ENCODE measurements around the gene DDRGK1. TPM values are rescaled to one million over a fixed set of nuclear protein-coding genes. Genes with fewer than 3 reads are reported as not detected.
A peak's percentile ranks its signal among the peaks of the same experiment; 100 is the strongest.

The DDRGK1 gene
- total RNA-seq, 1 donor from 2014 or later: 44.0 TPM

DNA sequence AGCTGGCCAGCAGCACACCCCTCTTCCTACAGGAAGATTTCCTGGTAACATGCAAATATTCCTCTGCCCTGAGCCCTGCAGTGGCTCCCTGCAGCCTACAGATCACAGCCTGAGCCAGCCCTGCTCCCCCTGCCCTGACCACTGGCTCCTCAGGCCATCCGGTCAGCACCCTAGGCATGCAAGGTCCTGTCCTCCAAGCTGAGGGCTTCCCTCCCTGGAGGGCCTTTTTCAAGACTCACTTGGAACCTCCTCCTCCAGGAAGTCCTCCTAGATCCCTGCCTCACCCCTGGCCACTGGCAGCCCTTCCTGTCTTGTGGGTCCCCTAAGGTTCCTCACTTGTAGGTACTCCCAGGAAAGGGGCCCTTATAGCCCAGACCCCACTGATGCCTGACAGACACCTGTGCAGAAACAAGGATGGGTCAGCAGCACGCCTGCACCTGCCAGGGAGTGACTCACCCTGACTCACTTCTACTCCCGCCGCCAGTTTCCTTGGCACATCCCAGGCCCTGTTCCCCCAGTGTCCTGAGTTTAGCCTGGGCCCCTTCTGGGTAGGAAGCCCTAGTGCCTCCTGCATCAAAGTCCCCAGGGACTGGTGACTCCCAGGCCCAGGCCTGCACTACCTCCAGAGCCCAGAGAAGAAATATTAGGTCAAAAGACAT lies 31.3 kb upstream of the DDRGK1 start:
- peak in 1 of 2 donors; percentile 50 for DNase-seq (ENCODE audit: low read depth in 2 of 2)

DNA sequence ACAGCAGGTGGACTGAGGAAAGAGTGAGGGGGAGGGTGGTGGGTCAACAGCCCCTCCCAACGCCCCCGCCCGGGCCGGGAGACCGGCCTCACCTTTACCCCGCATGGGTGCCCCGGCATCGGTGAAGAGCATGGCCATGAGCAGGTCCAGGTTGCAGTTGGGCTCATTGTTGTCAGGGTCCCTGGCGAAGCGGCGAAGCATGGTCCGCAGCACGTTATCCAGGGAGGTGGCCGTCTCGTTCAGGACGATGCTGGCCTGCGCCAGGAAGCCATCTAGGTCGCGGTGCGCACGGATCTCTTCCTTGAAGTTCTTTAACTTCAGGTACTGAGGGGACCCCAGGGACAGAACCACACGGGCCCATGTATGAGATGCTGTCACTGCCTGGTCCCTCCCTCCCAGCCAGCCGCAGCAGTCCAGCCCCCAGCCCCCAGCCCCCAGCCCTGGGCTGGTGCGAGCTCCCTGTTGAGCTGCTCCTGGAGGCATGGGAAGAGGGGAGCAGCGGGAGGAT lies 29.6 kb upstream of the DDRGK1 start:
- no peak for DNase-seq (ENCODE audit: low read depth in 2 of 2)

DNA sequence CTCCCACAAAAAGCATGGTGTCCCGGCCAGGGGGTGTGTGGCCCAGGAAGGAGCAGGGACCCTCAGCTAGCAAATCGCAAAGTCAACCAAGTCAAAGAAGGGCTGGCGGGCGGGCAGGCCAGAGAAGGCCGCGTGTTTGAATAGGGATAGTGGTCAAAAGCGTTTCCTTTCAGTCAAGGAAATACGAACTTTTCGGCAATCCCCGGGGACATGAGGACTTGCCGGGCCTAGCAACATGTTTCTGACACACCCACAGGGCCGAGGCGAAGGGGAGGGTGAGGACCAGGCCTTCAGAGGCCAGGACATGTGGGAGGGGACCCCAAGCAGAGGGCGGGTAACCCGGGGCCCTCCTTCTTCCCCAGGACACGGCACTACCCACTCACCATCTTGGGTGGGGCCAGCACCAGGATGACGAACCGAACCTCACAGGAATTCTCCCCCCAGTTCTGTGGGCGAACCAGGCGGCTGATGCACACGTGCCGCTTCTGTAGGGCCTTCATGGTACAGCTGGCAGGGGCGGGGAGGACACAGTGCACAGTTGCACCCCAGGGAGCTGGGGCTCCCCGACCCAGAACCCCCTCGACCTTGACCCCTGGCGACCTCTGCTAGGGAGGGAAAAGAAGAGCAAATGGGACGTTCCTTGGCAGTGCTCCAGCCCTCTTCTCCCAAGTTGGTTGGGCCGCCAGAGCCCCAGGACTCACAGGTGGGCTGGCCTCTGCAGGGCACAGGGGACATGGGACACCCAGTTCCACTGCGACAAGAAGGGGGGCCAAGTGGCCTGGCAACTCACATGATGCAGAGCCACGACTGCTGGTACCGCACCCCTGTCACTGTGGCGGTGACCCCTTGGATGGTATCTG lies 28.9 kb upstream of the DDRGK1 start:
- DNase-seq (ENCODE audit: low read depth in 2 of 2): no peak

DNA sequence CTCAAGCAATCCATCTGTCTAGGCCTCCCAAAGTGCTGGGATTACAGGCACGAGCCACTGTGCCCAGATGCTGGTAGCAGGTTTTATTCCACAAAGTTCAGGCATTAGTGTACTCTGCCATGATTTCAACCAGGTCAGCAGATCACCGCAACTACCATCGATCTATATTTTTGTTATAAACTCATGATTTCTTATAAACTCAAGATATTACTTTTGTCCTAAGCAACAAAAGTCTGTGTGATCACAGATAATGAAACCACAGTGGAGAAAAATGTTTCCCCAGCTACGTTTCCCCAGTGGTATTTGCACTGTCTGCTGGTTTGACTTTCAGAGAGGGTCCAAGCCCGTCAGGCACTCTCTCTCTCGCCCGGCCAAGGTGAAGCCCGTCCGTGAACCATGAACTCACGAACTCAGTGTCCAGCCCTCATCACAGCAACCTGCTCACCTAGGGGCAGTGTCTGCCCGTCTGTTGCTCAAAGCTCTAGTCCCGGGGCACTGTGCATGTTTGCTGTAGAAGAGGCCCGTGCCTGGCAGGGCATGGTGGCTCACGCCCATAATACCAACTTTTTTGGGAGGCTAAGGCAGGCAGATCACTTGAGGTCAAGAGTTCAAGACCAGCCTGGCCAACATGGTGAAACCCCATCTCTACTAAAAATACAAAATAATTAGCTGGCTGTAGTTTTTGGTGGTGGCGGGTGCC lies 27.6 kb upstream of the DDRGK1 start:
- DNase-seq (ENCODE audit: low read depth in 2 of 2): no peak

DNA sequence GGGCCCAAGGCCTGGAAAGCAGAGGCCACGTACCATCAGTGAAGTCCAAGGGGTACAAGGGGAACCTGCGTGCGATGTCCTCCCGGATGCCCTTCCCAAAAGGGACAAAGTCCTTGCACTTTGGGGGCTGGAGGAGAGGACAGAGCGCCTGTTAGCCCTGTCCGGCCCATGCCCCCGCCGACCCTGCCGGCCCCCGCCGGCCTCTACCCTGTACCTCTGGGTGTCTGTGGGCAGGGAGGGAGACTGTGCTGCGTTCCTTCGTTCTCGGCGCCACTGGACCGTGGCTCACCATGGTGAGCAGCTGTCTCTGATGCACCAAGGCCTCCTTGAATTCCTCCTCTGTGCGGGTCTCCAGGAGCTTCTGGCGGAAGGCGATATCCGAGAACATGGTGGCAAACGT lies 26.6 kb upstream of the DDRGK1 start:
- DNase-seq (ENCODE audit: low read depth in 2 of 2): no peak

DNA sequence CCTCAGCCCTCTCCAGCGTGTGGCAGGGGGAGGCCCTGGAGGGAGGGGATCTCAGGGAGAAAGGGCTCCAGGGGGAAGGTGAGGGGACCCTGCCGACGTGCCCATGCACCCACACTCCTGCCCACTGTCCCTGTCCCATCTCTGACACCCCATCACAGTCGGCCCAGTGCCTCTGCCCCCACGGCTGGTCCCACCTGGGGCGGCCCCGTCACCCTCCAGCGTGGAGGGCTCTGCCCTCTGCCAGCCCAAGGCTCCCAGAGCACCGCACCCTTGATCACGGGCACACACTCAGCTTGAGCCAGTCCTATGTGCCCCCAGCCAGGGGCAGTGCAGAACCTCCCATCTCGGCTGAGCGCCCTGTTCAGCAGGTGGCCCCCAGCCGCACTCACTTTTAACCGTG lies 25.3 kb upstream of the DDRGK1 start:
- no peak for DNase-seq (ENCODE audit: low read depth in 2 of 2)

DNA sequence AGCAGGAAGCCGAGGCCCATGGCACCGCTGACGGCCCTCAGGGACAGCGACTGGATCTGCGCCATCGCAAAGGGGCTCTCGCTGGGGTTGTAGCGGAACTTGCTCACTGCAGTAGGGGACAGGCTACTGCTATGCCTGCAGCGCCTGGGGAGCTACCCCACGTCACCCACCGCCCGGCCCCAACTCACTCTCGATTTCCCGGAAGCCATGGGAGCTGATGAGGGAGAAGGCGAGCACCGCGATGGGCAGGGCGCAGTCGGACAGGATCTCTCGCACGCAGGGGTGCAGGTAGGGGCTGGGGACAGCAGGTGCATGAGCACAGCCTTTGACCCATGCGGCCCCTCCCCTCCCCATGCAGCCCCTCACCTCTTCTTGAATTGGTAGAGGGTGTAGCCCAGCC lies 24.7 kb upstream of the DDRGK1 start:
- DNase-seq (ENCODE audit: low read depth in 2 of 2): no peak

DNA sequence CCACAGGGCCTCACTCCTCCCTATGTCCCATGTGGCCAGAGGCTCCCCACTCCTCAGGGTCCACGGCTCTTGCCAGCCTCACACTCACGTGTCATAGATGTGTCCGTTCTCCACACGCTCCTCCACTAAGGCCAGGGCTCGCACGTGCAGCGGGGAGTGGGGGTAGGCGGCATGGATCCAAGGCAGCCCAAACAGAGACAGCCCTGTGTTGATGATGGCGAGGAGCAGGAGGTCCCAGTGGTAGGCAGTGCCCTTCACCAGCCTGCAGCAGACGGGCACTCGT lies 24.2 kb upstream of the DDRGK1 start:
- no peak for DNase-seq (ENCODE audit: low read depth in 2 of 2)

DNA sequence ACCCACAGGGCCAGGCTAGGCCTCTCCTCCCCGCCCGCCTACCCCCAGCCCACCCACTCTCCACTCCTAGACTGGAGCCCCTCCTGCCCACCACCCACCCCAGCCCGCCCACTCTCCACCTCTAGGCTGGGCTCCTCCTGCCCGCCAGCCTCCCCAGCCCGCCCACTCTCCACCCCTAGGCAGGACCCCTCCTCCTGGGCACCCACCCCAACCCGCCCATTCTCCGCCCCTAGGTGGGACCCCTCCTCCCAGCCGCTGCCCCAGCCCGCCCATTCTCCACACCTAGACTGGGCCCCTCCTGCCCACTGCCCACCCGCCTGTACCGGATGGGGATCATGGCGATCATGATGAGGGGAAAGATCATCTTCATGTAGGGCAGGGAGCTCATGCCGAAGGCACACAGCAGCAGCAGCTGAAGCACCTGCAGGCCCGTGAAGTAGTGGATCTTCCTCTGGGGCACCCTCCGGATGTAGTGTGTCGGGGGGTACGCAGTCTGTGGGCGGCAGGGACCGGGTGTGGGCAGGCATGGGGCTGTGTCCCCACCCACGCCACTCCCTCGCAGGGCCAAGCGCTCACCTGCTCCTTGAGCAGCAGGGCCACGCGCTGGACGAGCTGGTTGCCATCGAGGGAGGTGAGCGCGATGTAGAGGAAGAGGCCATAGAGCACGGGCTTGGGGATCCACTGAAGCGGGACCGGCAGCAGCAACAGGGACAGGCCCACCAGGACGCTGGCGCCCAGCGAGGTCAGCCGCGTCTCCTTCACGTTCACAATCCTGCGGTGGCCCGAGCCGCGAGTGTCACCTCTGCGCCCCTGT lies 23.7 kb upstream of the DDRGK1 start:
- DNase-seq (ENCODE audit: low read depth in 2 of 2): no peak

DNA sequence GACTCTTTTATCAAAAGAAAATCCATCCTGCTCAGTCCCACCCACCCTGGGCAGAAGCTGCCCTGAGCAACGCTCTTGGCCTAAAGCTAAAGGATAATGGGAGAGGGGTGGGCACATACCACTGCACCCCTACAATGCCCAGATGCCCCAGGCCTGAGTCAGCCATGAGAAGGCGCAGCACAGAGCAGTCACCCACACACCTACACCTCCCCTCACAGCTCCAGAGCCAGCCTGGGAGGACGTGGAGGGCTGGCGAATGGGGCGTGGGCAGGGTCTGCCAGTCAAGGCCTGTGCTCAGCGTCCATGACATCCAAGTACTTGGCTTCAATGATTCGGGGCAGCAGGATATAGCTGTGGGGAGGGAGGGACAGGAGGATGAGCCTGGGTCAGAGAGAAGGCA lies 23.0 kb upstream of the DDRGK1 start:
- DNase-seq (ENCODE audit: low read depth in 2 of 2): no peak

DNA sequence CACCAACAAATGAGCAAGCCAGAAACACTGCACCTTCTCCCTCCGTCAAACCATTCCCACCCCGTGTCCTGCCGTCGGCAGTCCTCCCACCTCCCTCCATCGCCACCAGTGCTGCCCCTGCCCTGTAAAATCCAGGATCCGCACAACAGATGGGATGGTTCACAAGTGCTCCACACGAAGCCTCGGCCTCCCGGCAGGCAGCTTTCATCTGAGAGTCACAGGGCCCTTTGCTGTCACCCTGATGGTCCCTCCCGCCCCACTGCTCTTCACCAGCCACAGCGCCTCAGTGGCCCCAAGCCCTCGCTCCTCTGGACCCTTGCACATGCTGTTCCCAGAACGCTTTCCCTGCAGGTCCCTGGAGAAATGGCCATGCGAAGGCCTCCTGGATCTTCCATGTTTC lies 22.4 kb upstream of the DDRGK1 start:
- no peak for DNase-seq (ENCODE audit: low read depth in 2 of 2)

DNA sequence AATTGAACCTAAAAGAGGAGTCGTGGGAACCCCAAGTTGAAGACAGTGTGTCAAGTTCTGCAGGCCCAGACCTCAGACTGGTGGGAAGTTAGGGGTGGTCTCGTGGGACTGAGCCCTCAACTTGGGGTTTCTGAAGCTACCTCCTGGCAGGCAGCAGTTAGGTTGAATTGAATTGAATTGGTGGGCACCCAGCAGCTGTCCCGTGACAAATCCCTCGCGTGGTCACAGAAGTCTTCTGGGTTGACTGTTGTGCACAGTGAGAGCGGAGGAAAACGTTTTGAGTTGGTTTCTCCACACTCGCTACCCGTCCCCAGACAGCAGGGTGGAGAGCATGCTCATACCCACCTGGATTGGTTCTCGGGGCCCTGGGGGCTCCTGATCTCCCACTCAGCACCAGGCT lies 21.6 kb upstream of the DDRGK1 start:
- DNase-seq (ENCODE audit: low read depth in 2 of 2): no peak

DNA sequence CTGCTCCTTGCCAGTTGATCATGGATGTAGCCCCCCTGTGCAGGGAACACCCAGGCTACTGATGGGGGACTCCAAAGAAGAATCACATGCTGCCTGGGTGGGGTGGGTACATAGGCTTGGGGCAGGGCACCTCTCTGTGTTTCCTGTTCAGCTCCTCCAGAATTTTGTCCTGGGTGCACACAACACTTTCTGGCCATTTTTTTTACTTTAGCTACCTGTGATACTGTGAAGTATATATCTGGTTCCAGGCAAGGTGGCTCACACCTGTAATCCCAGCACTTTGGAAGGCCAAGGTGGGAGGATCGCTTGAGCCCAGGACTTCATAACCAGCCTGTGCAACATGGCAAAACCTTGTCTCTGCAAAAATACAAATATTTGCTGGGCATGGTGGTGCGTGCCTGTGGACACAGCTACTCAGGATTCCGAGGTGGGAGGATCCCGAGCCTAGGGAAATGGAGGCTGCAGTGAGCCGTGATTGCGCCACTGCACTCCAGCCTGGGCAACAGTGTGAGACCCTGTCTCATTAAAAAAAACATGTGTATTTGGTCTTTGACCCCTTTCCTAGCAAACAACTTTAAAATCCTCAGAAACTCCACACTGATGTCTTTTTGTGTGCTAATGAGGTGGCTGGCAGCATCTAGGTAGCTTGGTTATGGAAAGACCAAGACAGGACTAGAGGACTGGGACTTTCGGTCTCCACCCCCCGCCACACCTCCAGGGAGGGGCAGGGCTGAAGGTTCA lies 20.4 kb upstream of the DDRGK1 start:
- DNase-seq (ENCODE audit: low read depth in 2 of 2): no peak

DNA sequence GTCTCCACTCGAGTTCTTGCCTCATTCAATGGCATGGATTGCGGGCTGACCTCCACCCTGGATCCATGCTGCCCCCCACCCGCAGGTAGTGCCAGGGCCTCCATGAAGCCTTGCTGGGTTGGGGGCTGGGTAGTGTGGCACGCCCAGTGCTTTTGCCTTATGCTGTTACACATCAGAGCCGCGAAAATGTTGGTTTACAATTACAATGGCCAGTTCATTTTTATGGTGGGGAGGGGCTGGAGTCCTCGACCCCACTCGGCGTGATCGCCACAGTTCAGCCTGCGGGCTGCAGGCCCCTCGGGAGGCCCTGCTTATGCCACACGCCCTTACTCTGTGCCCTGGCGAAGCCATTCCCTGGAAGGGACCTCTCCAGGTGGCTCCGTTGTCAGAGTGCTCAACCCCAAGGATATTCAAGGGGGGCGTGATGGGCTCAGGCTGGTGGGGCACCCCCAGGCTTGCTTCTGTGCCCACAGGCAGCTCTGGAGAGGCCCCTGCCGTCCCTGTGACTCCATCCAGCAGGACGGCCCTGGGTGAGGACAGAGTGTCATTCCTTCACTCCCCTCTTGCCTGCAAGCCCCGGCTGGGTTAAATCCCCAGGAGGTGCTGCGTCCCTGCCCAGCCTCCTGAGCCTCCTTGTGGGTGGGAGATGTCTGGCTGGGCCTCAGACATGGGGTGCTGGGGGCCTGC lies 19.7 kb upstream of the DDRGK1 start:
- no peak for DNase-seq (ENCODE audit: low read depth in 2 of 2)

DNA sequence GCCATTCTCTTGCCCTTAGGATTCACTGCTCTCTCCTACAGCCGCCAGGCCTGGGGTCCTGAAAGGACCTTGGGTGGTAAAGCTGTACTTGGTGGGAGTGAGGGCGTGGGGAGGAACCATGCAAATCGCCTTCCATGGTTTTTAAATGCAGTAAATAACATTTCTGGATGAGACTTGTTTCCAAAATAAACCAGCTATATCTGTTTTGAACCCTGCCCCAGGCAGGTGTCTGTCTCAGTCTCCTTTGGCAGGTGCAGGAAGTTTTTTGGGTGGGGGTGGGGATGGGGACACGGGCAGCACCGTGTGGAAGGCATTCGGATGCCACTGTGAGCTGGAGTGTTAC lies 19.1 kb upstream of the DDRGK1 start:
- no peak for DNase-seq (ENCODE audit: low read depth in 2 of 2)

DNA sequence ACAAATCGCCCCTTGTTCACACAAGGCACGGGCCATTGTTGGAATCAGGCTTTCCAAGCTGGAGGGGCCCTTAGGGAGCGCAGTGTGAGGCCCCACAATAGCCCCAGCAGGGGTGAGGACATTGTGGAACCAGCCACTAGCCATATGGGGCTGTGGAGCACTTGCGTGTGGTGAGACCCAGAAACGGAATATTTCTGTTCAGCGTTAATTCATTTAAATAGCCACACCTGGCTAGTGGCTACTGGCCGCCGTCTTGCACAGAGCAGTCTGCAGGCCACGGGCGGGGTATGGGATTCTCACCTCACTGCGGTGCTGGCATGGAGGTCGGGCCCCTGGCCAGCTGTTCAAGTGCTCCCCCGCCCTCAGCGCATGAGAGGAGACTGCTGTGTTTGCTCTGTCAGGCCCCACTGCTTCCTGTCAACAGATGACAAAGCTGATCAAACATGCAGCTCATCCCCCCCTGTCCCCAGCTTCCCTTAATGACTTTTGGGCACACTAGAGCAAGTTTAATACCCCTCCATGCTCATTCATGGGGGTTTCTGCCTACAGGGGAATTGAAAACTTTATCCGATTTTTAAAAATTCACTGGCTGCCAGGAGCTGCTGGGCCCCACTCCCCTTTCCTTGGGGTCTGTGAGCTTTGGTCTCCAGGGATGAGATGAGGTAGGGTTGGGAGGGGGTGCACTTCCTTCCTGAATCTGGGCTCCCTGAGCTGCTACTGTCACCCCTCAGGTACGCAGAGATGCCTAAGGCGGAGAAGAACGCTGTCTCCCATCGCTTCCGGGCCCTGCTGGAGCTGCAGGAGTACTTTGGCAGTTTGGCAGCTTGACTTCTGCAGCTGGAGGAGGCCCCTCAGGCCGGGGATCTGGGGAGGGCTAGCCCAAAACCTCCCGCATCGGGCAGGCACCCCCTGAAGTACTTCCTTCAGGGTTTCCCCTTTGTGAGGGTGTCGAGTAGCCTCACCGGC lies 18.4 kb upstream of the DDRGK1 start:
- peak; percentile 25 to 82 for DNase-seq (ENCODE audit: low read depth in 2 of 2)

DNA sequence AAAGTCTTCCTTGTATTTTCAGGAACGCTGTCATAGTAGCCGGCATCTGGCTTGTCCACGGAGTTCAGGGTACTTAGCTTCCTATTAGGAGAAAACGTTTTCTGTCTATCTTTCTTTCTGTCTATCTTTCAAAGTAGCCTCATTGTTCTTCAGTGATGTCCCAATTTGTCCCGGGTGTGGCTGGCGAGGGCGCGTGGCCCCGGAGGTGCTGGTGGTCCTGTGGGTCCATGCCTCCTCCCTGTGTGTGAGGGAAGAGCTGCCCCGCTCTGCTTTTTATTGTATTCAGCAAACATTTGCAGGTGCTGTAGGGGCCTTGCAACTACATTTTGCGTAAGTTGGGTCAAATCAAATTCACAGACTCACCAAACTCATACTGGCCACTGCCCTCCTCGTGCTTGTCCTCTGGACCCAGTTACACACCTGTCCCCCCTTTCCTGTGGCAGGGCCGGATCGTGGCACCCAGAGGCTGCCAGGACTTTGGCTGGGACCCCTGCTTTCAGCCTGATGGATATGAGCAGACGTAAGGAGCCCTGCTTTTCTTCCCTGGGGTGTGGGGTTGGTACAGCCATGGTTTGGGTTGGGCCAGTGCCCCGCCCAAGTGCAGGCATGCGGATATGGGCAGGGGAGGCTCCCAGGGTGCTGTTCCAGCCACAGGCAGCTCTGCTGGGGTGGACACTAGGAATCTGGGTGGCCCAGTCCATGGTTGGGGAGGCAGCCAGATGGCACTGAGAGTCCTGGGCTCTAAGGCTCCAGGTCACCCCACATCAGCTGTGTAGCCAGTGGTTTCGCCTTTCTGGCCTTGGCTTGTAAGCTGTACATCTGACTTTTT lies 17.1 kb upstream of the DDRGK1 start:
- DNase-seq (ENCODE audit: low read depth in 2 of 2): no peak

DNA sequence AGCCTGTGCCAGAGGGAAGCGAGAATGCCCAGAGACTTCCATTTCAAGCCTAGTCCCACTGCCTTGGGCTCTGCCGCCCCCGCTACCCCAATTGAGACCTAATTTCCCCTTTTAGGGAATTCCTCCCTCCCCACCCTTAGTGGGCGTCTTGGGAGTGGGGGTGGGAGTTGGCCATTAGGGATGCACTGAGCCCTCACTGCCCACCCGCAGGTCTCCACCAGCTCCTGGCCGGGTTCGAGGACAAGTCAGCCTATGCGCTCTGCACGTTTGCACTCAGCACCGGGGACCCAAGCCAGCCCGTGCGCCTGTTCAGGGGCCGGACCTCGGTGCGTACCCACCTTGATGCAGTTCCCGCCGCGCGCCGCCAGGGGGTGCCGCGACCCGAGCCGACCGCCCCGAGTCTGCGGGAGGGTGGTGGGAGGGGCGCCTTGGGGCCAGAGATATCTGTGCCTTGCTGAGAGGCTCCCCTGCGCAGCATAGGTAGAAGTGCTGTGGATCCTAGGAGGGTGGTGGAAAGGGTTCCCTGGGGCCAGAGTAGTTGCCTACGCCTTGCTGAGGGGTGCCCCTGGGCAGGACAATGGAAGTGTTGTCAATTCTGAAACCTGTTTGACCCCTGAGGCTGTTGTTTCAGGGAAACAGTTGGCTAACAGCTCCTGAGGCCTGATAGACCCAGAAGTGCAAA lies 14.0 kb upstream of the DDRGK1 start:
- peak; percentile 52 to 64 for DNase-seq (ENCODE audit: low read depth in 2 of 2)
